ENCODE results near the gene TMED8. TPM values are rescaled to one million over a fixed set of nuclear protein-coding genes. Genes with fewer than 3 reads are reported as not detected.

The TMED8 gene
- total and polyA plus RNA-seq, 2 of the 13 experiments (the other 11 are each of a cell fraction or from before 2014, with no cell fraction given), result 6.0 to 11.7 TPM

- TF ChIP-seq ZBTB40 (IDR thresholded peaks at IDR 0.05) (no peak), ZBTB40 (CRISPR knock-in tag; IDR thresholded peaks at IDR 0.05) (no peak), ZEB1 (IDR thresholded peaks at IDR 0.05; ENCODE audit: insufficient replicate concordance, low read depth) (no peak), SAP130 (CRISPR knock-in tag; IDR thresholded peaks at IDR 0.05; ENCODE audit: low read depth) (peak; percentile 32; the same call in 1 of the 2 replicates), CAMTA2 (CRISPR knock-in tag; IDR thresholded peaks at IDR 0.05; ENCODE audit: borderline replicate concordance) (no peak), LCORL (IDR thresholded peaks at IDR 0.05) (no peak), LCORL (CRISPR knock-in tag; IDR thresholded peaks at IDR 0.05) (0 out of 2 replicates have a peak, but pooled peaks have one; percentile 17), MLLT10 (CRISPR knock-in tag; IDR thresholded peaks at IDR 0.05) (no peak), HMGXB4 (CRISPR knock-in tag; IDR thresholded peaks at IDR 0.05; ENCODE audit: borderline replicate concordance in 1 of 2, low read depth in 1 of 2) (peak in 1 of 2 experiments; percentile 41; a peak in 1 of 4 replicates), ZNF713 (CRISPR knock-in tag; IDR thresholded peaks at IDR 0.05) (no peak), RORA (CRISPR knock-in tag; IDR thresholded peaks at IDR 0.05) (no peak), POGK (CRISPR knock-in tag; conservative IDR thresholded peaks at IDR 0.05) (no peak), STAG1 (CRISPR knock-in tag; IDR thresholded peaks at IDR 0.05) (peak; percentile 80), ZNF512B (CRISPR knock-in tag; IDR thresholded peaks at IDR 0.05; ENCODE audit: borderline replicate concordance) (no peak)
Observed at GRCh38 chr14:77409131-77409533, 32.2 kb upstream of the TMED8 start (continued).
